ENCODE measurements around the gene DAPP1.
"Not testable (repeated sequence)": the region's sequence is repeated elsewhere in the genome, so short reads cannot be mapped to it uniquely, and the experiment has no call there.

The DAPP1 gene

DNA sequence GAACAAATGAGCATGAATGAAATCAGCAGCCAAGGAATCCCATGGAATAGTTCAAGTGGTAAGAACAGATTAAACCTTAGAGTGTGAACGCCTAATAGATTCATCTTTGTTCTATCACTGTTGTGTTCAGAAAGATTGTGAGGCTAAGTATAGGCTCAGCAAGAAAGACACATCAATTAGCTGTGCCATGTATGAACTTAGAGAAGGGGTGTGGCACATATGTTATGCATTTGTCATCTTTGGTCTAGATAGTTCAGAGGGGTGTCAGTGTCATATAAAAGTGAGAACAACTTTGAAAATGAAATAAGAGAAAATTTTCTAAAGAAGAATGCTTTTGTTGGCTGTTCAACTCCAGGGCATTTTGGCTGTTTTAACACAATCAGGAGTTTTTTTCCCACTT lies 9.4 kb downstream of the DAPP1 start:
- Histone ChIP-seq H3K4ac (ENCODE audit: low read depth, low read length) (no peak overlapping the region), H3K27ac (ENCODE audit: low read depth, low read length) (no peak overlapping the region), H2BK15ac (replicated peaks; ENCODE audit: low read depth) (no peak overlapping the region), H3K23ac (ENCODE audit: low read length) (no peak overlapping the region), H3K36me3 (ENCODE audit: control insufficient read depth, insufficient read depth, low read length) (no peaks in the 10 kb centered on the region), H3K56ac (ENCODE audit: low read length) (no peak overlapping the region), H2BK5ac (ENCODE audit: low read length) (no peak overlapping the region), H3K79me2 (ENCODE audit: control insufficient read depth, insufficient read depth, low read length) (no peaks in the 10 kb centered on the region), H3K18ac (ENCODE audit: low read length) (no peak overlapping the region), H3K79me1 (ENCODE audit: low read length) (no peaks in the 10 kb centered on the region), H3K27me3 (ENCODE audit: insufficient read depth, low read length, poor library complexity) (peaks cover 2% of the 10 kb centered on the region), H4K8ac (ENCODE audit: low read depth, low read length) (no peak overlapping the region), H3K4me1 (ENCODE audit: control insufficient read depth, low read depth, low read length) (no peaks in the 10 kb centered on the region), H3K9ac (ENCODE audit: low read length) (no peak overlapping the region), H2AK5ac (ENCODE audit: low read length) (no peak overlapping the region), H4K5ac (ENCODE audit: low read length) (no peak overlapping the region), H3K4me3 (ENCODE audit: low read length) (no peak overlapping the region), H2BK120ac (ENCODE audit: low read depth, low read length) (no peak overlapping the region), H3K4me2 (ENCODE audit: low read length) (no peak overlapping the region)
- no CpG with 5 or more reads among the region's 1 CpG for WGBS (ENCODE audit: extremely low coverage, insufficient coverage, low lambda C conversion rate)
- DNase-seq, result no peak

DNA sequence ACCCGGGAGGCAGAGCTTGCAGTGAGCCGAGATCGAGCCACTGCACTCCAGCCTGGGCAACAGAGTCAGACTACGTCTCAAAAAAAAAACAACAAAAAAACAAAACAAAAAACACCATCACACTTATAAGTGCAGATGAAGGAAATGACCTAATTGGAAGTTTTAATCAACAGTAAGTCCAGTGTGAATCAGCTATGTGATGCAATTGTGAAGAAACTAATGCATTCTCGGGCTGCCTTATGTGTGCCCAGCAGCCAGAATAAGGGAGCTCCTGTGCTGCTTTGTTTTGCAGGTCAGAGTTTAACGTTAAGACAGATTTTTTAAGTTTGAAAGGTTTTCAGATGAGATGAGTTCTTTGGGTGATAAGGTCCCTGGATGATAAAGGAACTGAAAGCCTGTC lies 10.8 kb downstream of the DAPP1 start:
- Histone ChIP-seq H3K79me1 (ENCODE audit: low read length) (no peaks in the 10 kb centered on the region), H2AK5ac (ENCODE audit: low read length) (no peak overlapping the region), H3K56ac (ENCODE audit: low read length) (no peak overlapping the region), H3K18ac (ENCODE audit: low read length) (no peak overlapping the region), H3K27me3 (ENCODE audit: insufficient read depth, low read length, poor library complexity) (peaks cover 2% of the 10 kb centered on the region), H4K8ac (ENCODE audit: low read depth, low read length) (no peak overlapping the region), H2BK120ac (ENCODE audit: low read depth, low read length) (no peak overlapping the region), H2BK5ac (ENCODE audit: low read length) (no peak overlapping the region), H2BK15ac (replicated peaks; ENCODE audit: low read depth) (no peak overlapping the region), H3K4me1 (ENCODE audit: control insufficient read depth, low read depth, low read length) (no peaks in the 10 kb centered on the region), H3K4me2 (ENCODE audit: low read length) (no peak overlapping the region), H4K5ac (ENCODE audit: low read length) (no peak overlapping the region), H3K27ac (ENCODE audit: low read depth, low read length) (no peak overlapping the region), H3K23ac (ENCODE audit: low read length) (no peak overlapping the region), H3K4ac (ENCODE audit: low read depth, low read length) (no peak overlapping the region), H3K36me3 (ENCODE audit: control insufficient read depth, insufficient read depth, low read length) (no peaks in the 10 kb centered on the region), H3K9ac (ENCODE audit: low read length) (no peak overlapping the region), H3K79me2 (ENCODE audit: control insufficient read depth, insufficient read depth, low read length) (no peaks in the 10 kb centered on the region), H3K4me3 (ENCODE audit: low read length) (no peak overlapping the region)
- no peak for DNase-seq
- no CpG with 5 or more reads among the region's 6 CpGs for WGBS (ENCODE audit: extremely low coverage, insufficient coverage, low lambda C conversion rate)

DNA sequence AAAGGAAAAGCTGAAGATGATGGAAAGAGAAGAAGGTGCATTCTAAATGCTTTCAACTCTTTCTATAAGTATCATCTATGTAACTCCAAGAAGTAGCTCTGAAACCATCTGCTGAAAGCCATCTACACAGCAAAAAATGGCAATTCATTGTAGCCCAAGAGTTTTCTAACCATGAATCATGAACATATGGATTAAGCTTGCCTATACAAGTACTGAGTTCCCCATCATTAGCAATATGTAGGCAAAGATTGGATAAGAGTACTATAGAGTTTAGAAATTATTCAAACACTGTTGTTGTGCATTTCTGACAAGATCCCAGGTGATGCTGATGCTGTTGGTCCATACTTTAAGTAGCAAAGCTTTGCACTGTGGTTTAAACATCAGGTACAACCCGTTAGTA lies 11.2 kb downstream of the DAPP1 start:
- no peak overlapping the region for H3K4ac ChIP-seq (ENCODE audit: low read depth, low read length)
- H3K4me3 ChIP-seq (ENCODE audit: low read length), result no peak overlapping the region
- no peak overlapping the region for H2BK120ac ChIP-seq (ENCODE audit: low read depth, low read length)
- H4K8ac ChIP-seq (ENCODE audit: low read depth, low read length), result no peak overlapping the region
- no peak overlapping the region for H3K18ac ChIP-seq (ENCODE audit: low read length)
- H2AK5ac ChIP-seq (ENCODE audit: low read length), result no peak overlapping the region
- no peaks in the 10 kb centered on the region for H3K36me3 ChIP-seq (ENCODE audit: control insufficient read depth, insufficient read depth, low read length)
- H3K56ac ChIP-seq (ENCODE audit: low read length), result no peak overlapping the region
- no peak overlapping the region for H2BK15ac ChIP-seq (replicated peaks; ENCODE audit: low read depth)
- H2BK5ac ChIP-seq (ENCODE audit: low read length), result no peak overlapping the region
- no peak overlapping the region for H4K5ac ChIP-seq (ENCODE audit: low read length)
- no peak overlapping the region for H3K9ac ChIP-seq (ENCODE audit: low read length)
- no peak for DNase-seq
- H3K27me3 ChIP-seq (ENCODE audit: insufficient read depth, low read length, poor library complexity), result peaks cover 2% of the 10 kb centered on the region
- H3K79me2 ChIP-seq (ENCODE audit: control insufficient read depth, insufficient read depth, low read length), result no peaks in the 10 kb centered on the region
- H3K23ac ChIP-seq (ENCODE audit: low read length), result no peak overlapping the region
- no peak overlapping the region for H3K27ac ChIP-seq (ENCODE audit: low read depth, low read length)
- H3K79me1 ChIP-seq (ENCODE audit: low read length), result no peaks in the 10 kb centered on the region
- no peak overlapping the region for H3K4me2 ChIP-seq (ENCODE audit: low read length)
- no CpG with 5 or more reads among the region's 1 CpG for WGBS (ENCODE audit: extremely low coverage, insufficient coverage, low lambda C conversion rate)
- no peaks in the 10 kb centered on the region for H3K4me1 ChIP-seq (ENCODE audit: control insufficient read depth, low read depth, low read length)

DNA sequence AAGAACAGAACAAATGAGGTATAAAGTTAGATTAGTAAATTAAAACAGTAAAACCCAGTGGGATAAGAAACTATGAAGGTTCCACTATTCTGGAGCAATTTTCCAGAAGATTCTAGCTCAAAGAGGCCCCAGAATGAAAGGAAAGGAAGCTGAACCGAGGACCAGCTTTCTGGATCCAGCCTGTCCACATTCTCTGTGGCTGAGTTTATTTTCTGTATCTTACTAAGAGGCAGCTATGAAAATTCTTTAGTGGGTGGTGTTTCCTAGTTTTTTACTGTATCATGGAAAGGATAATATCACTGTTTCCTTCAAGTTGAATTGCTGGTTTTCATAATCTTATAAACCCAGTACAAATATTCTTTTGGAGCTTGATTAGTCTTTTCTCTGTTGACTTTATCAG lies 11.8 kb downstream of the DAPP1 start:
- H3K9ac ChIP-seq (ENCODE audit: low read length), result no peak overlapping the region
- no peak overlapping the region for H4K5ac ChIP-seq (ENCODE audit: low read length)
- H2BK15ac ChIP-seq (replicated peaks; ENCODE audit: low read depth), result no peak overlapping the region
- H2AK5ac ChIP-seq (ENCODE audit: low read length), result no peak overlapping the region
- no peak overlapping the region for H2BK5ac ChIP-seq (ENCODE audit: low read length)
- no CpG with 5 or more reads among the region's 1 CpG for WGBS (ENCODE audit: extremely low coverage, insufficient coverage, low lambda C conversion rate)
- no peak overlapping the region for H3K18ac ChIP-seq (ENCODE audit: low read length)
- no peaks in the 10 kb centered on the region for H3K79me1 ChIP-seq (ENCODE audit: low read length)
- H3K27ac ChIP-seq (ENCODE audit: low read depth, low read length), result no peak overlapping the region
- H3K4me2 ChIP-seq (ENCODE audit: low read length), result no peak overlapping the region
- no peaks in the 10 kb centered on the region for H3K36me3 ChIP-seq (ENCODE audit: control insufficient read depth, insufficient read depth, low read length)
- H3K4ac ChIP-seq (ENCODE audit: low read depth, low read length), result no peak overlapping the region
- H4K8ac ChIP-seq (ENCODE audit: low read depth, low read length), result no peak overlapping the region
- H3K27me3 ChIP-seq (ENCODE audit: insufficient read depth, low read length, poor library complexity), result peaks cover 2% of the 10 kb centered on the region
- H3K23ac ChIP-seq (ENCODE audit: low read length), result no peak overlapping the region
- no peak overlapping the region for H3K56ac ChIP-seq (ENCODE audit: low read length)
- DNase-seq, result no peak
- no peaks in the 10 kb centered on the region for H3K79me2 ChIP-seq (ENCODE audit: control insufficient read depth, insufficient read depth, low read length)
- H3K4me1 ChIP-seq (ENCODE audit: control insufficient read depth, low read depth, low read length), result no peaks in the 10 kb centered on the region
- no peak overlapping the region for H3K4me3 ChIP-seq (ENCODE audit: low read length)
- H2BK120ac ChIP-seq (ENCODE audit: low read depth, low read length), result no peak overlapping the region

DNA sequence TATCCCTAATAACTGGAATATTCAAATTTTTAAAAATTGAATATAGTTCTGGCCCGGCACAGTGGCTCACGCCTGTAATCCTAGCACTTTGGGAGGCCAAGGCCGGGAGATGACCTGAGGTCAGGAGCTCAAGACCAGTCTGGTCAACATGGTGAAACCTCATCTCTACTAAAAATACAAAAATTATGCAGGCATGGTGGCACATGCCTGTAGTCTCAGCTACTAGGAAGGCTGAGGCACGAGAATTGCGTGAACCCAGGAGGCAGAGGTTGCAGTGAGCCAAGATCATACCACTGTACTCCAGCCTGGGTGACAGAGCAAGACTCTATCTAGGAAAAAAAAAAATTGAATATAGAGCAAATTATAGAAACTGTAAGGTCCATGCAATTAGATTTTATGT lies 13.4 kb downstream of the DAPP1 start:
- not testable (repeated sequence) for H3K79me1 ChIP-seq (ENCODE audit: low read length); H3K27ac ChIP-seq (ENCODE audit: low read depth, low read length); H4K5ac ChIP-seq (ENCODE audit: low read length); H3K4me3 ChIP-seq (ENCODE audit: low read length); H3K4ac ChIP-seq (ENCODE audit: low read depth, low read length); H3K18ac ChIP-seq (ENCODE audit: low read length); H3K4me1 ChIP-seq (ENCODE audit: control insufficient read depth, low read depth, low read length); H4K8ac ChIP-seq (ENCODE audit: low read depth, low read length); DNase-seq; H2AK5ac ChIP-seq (ENCODE audit: low read length); H3K56ac ChIP-seq (ENCODE audit: low read length); H2BK5ac ChIP-seq (ENCODE audit: low read length); H3K27me3 ChIP-seq (ENCODE audit: insufficient read depth, low read length, poor library complexity); H3K79me2 ChIP-seq (ENCODE audit: control insufficient read depth, insufficient read depth, low read length); H2BK120ac ChIP-seq (ENCODE audit: low read depth, low read length); H2BK15ac ChIP-seq (replicated peaks; ENCODE audit: low read depth); H3K4me2 ChIP-seq (ENCODE audit: low read length); H3K36me3 ChIP-seq (ENCODE audit: control insufficient read depth, insufficient read depth, low read length); H3K23ac ChIP-seq (ENCODE audit: low read length); H3K9ac ChIP-seq (ENCODE audit: low read length)
- WGBS (ENCODE audit: extremely low coverage, insufficient coverage, low lambda C conversion rate), result no CpG with 5 or more reads among the region's 5 CpGs

DNA sequence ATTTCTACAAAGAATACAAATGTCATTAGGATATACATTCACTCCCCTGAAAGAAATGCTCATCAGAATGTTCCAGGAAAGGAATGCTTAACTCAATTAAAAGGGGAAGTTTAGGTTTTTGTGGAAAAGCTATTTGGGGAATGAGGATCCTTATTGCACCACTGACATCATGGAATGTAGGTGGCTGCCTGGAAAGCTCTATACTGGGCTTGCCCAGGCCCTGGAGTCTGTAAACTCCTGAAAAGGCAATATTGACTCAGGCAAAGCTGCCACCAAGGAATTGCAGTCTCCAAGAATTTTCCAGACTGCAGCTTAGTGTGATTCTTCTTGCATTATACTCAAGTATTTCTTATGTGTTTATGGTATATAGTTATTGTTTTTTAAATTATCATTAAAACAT lies 15.7 kb downstream of the DAPP1 start:
- DNase-seq, result peak; percentile 44
- no peak overlapping the region for H3K56ac ChIP-seq (ENCODE audit: low read length)
- H4K5ac ChIP-seq (ENCODE audit: low read length), result no peak overlapping the region
- H3K9ac ChIP-seq (ENCODE audit: low read length), result no peak overlapping the region
- no peaks in the 10 kb centered on the region for H3K27me3 ChIP-seq (ENCODE audit: insufficient read depth, low read length, poor library complexity)
- no peaks in the 10 kb centered on the region for H3K79me2 ChIP-seq (ENCODE audit: control insufficient read depth, insufficient read depth, low read length)
- no peaks in the 10 kb centered on the region for H3K4me1 ChIP-seq (ENCODE audit: control insufficient read depth, low read depth, low read length)
- H2AK5ac ChIP-seq (ENCODE audit: low read length), result no peak overlapping the region
- no peak overlapping the region for H3K23ac ChIP-seq (ENCODE audit: low read length)
- H2BK120ac ChIP-seq (ENCODE audit: low read depth, low read length), result no peak overlapping the region
- no peaks in the 10 kb centered on the region for H3K36me3 ChIP-seq (ENCODE audit: control insufficient read depth, insufficient read depth, low read length)
- no peak overlapping the region for H3K4me2 ChIP-seq (ENCODE audit: low read length)
- no peak overlapping the region for H3K27ac ChIP-seq (ENCODE audit: low read depth, low read length)
- H3K4me3 ChIP-seq (ENCODE audit: low read length), result no peak overlapping the region
- no peak overlapping the region for H3K4ac ChIP-seq (ENCODE audit: low read depth, low read length)
- no peaks in the 10 kb centered on the region for H3K79me1 ChIP-seq (ENCODE audit: low read length)
- H2BK5ac ChIP-seq (ENCODE audit: low read length), result no peak overlapping the region
- no peak overlapping the region for H4K8ac ChIP-seq (ENCODE audit: low read depth, low read length)
- no peak overlapping the region for H3K18ac ChIP-seq (ENCODE audit: low read length)
- no peak overlapping the region for H2BK15ac ChIP-seq (replicated peaks; ENCODE audit: low read depth)
